HG02798 (cell line): ENCODE results near the gene HSPBAP1.

Experiments used
- ATAC-seq: cut with Tn5 transposase; IDR thresholded peaks from one replicate; pipeline ENCODE4 v1.9.1; 2021; ENCODE audit warnings: mild to moderate bottlenecking; ENCODE audit not compliant: unreplicated experiment, poor library complexity

HSPBAP1 gene

GRCh38 chr3:122694966-122695365, 98.7 kb downstream of the HSPBAP1 start:
- peak; percentile 39 for ATAC-seq

- no peak for ATAC-seq
Measured at GRCh38 chr3:122692674-122693073, 101.0 kb downstream of the HSPBAP1 start.

- ATAC-seq: peak; percentile 61
Measured at GRCh38 chr3:122691195-122691594, 102.4 kb downstream of the HSPBAP1 start.

GRCh38 chr3:122690096-122690495, 103.5 kb downstream of the HSPBAP1 start:
- ATAC-seq: no peak
